H1 (cell line): ENCODE measurements around the gene KATNBL1. TPM values are rescaled to one million over a fixed set of nuclear protein-coding genes. Genes with fewer than 3 reads are reported as not detected.

ENCODE experiments used
- CTCF ChIA-PET: fragments of 300-600 bp; sonication (Branson Sonifier 250); formaldehyde crosslinking; loops from one replicate; lab custom pipeline; 2021; ENCODE audit not compliant: partially characterized antibody; lab: Charles Lee
- POLR2A ChIA-PET: fragments of 300-600 bp; sonication (Branson Sonifier 250); formaldehyde crosslinking; loops from one replicate; lab custom pipeline; 2021; ENCODE audit warnings: inconsistent platforms; ENCODE audit not compliant: partially characterized antibody; lab: Charles Lee
- DNase-seq, 2 experiments: peaks; one replicate each; pipeline versions ENCODE4 v3.0.0 to v3.0.0-alpha.2; 2010 to 2022; ENCODE audit warnings: low spot score in 2 of 2, low read depth in 1 of 2, mixed read lengths in 1 of 2
- FAIRE-seq: peaks from 2 replicates; lab custom pipeline; 2011; peaks lifted over from hg19 to GRCh38; lab: Jason Lieb, UNC
- H2AFZ ChIP-seq: 2 replicates; pipeline ENCODE4 v1.8.1; 2012; ENCODE audit warnings: low read length, inconsistent platforms
- H2AK5ac ChIP-seq: 2 replicates; pipeline ENCODE4 v1.6.1; 2013; ENCODE audit warnings: low read depth, low read length
- H2BK120ac ChIP-seq: replicated peaks from 2 replicates; pipeline ENCODE3; 2013; ENCODE audit warnings: low read depth, low read length, inconsistent platforms
- H2BK12ac ChIP-seq: 2 replicates; pipeline ENCODE4 v1.6.1; 2013; ENCODE audit warnings: low read depth, low read length
- H2BK15ac ChIP-seq: 2 replicates; pipeline ENCODE4 v1.6.1; 2013; ENCODE audit warnings: low read length
- H2BK20ac ChIP-seq: 2 replicates; pipeline ENCODE4 v1.6.1; 2013; ENCODE audit warnings: low read length
- H2BK5ac ChIP-seq: 2 replicates; pipeline ENCODE4 v1.6.1; 2013; ENCODE audit warnings: low read depth, low read length
- H3K14ac ChIP-seq: 2 replicates; pipeline ENCODE4 v1.6.1; 2013; ENCODE audit warnings: inconsistent platforms; ENCODE audit not compliant: insufficient read length
- H3K18ac ChIP-seq: 2 replicates; pipeline ENCODE4 v1.6.1; 2013; ENCODE audit warnings: low read length; ENCODE audit errors: extremely low read depth
- H3K23ac ChIP-seq: 2 replicates; pipeline ENCODE4 v1.6.1; 2013; ENCODE audit warnings: inconsistent platforms; ENCODE audit not compliant: insufficient read length
- H3K23me2 ChIP-seq: 2 replicates; pipeline ENCODE4 v1.6.1; 2013; ENCODE audit warnings: low read depth, low read length
- H3K27ac ChIP-seq: 2 replicates; pipeline ENCODE4 v1.6.1; 2011; ENCODE audit warnings: low read depth, low read length, inconsistent platforms
- H3K27me3 ChIP-seq, 4 experiments: replicated peaks in 1 of 4; 1 replicate in 1 of 4; 2 replicates in 3 of 4; pipeline versions ENCODE4 v1.6.1 to v1.8.1; 2011 to 2013; ENCODE audit warnings: low read length in 3 of 4, mild to moderate bottlenecking in 3 of 4, inconsistent platforms in 2 of 4, mixed read lengths in 2 of 4, moderate library complexity in 1 of 4; ENCODE audit not compliant: control insufficient read depth in 3 of 4, insufficient read depth in 3 of 4; ENCODE audit errors: extremely low read depth in 1 of 4
- H3K36me3 ChIP-seq, 4 experiments: 2 replicates each; pipeline versions ENCODE4 v1.6.1 to v1.8.1; 2011 to 2013; ENCODE audit warnings: mild to moderate bottlenecking in 4 of 4, low read length in 3 of 4, moderate library complexity in 2 of 4, control low read depth in 1 of 4, inconsistent platforms in 1 of 4; ENCODE audit not compliant: insufficient read depth in 4 of 4, control insufficient read depth in 2 of 4
- H3K4ac ChIP-seq: replicated peaks from 2 replicates; pipeline ENCODE3; 2013; ENCODE audit warnings: low read length, low read depth, mixed read lengths, inconsistent platforms; ENCODE audit not compliant: insufficient read length
- H3K4me1 ChIP-seq, 4 experiments: replicated peaks in 1 of 4; 1 replicate in 1 of 4; 2 replicates in 3 of 4; pipeline versions ENCODE4 v1.6.1 to v1.8.1; 2011 to 2013; ENCODE audit warnings: low read length in 3 of 4, inconsistent platforms in 2 of 4, mixed read lengths in 1 of 4; ENCODE audit not compliant: insufficient read depth in 4 of 4, control insufficient read depth in 3 of 4
- H3K4me2 ChIP-seq, 2 experiments: 2 replicates each; pipeline versions ENCODE4 v1.6.1 to v1.8.1; 2011 to 2013; ENCODE audit warnings: low read depth in 2 of 2, low read length in 2 of 2, control low read depth in 1 of 2, inconsistent platforms in 1 of 2, mild to moderate bottlenecking in 1 of 2; ENCODE audit not compliant: insufficient read depth in 1 of 2
- H3K4me3 ChIP-seq, 4 experiments: fragments of 200-600, 300-600 bp in 1 of 4; sonication (generic), shearing (Covaris generic), sonication (Bioruptor Twin) in 1 of 4; 2 replicates each; pipeline versions ENCODE4 v1.5.1 to v1.8.1; 2011 to 2016; ENCODE audit warnings: low read length in 4 of 4, low read depth in 3 of 4, control low read depth in 2 of 4, inconsistent platforms in 2 of 4, mild to moderate bottlenecking in 2 of 4, mixed read lengths in 1 of 4, moderate library complexity in 1 of 4; ENCODE audit not compliant: insufficient read depth in 2 of 4; ENCODE audit errors: extremely low read depth in 1 of 4
- H3K56ac ChIP-seq: replicated peaks from 2 replicates; pipeline ENCODE3; 2013; ENCODE audit warnings: low read depth, mild to moderate bottlenecking, mixed read lengths, low read length, inconsistent platforms; ENCODE audit not compliant: insufficient read length
- H3K79me1 ChIP-seq: 2 replicates; pipeline ENCODE4 v1.6.1; 2013; ENCODE audit warnings: low read depth, low read length, control low read depth
- H3K79me2 ChIP-seq, 2 experiments: 2 replicates each; pipeline versions ENCODE4 v1.6.1 to v1.8.1; 2012 to 2013; ENCODE audit warnings: low read length in 2 of 2, mild to moderate bottlenecking in 2 of 2, inconsistent platforms in 1 of 2; ENCODE audit not compliant: insufficient read depth in 2 of 2, control insufficient read depth in 1 of 2
- H3K9ac ChIP-seq, 4 experiments: replicated peaks in 1 of 4; 1 replicate in 1 of 4; 2 replicates in 3 of 4; pipeline versions ENCODE4 v1.6.1 to v1.8.1; 2011 to 2013; ENCODE audit warnings: low read depth in 3 of 4, low read length in 3 of 4, control low read depth in 2 of 4, mild to moderate bottlenecking in 2 of 4, moderate library complexity in 2 of 4, inconsistent platforms in 1 of 4; ENCODE audit errors: extremely low read depth in 1 of 4
- H3K9me3 ChIP-seq, 2 experiments: 2 replicates each; pipeline versions ENCODE4 v1.6.1 to v1.8.1; 2012 to 2013; ENCODE audit warnings: mild to moderate bottlenecking in 2 of 2, moderate library complexity in 2 of 2, control low read depth in 1 of 2, inconsistent platforms in 1 of 2, low read depth in 1 of 2, low read length in 1 of 2, mixed read lengths in 1 of 2; ENCODE audit not compliant: insufficient read depth in 2 of 2
- H4K20me1 ChIP-seq, 2 experiments: replicated peaks in 1 of 2; 2 replicates each; pipeline versions ENCODE3 to v1.8.1; 2011 to 2013; ENCODE audit warnings: inconsistent platforms in 2 of 2, low read length in 2 of 2, mild to moderate bottlenecking in 1 of 2; ENCODE audit not compliant: insufficient read depth in 2 of 2, control insufficient read depth in 1 of 2
- H4K5ac ChIP-seq: 2 replicates; pipeline ENCODE4 v1.6.1; 2013; ENCODE audit warnings: low read length, low read depth, mixed read lengths, inconsistent platforms; ENCODE audit not compliant: insufficient read length
- H4K8ac ChIP-seq: 2 replicates; pipeline ENCODE4 v1.8.0; 2013; ENCODE audit warnings: mild to moderate bottlenecking, moderate library complexity, low read length, inconsistent platforms; ENCODE audit not compliant: insufficient read depth; ENCODE audit errors: extremely low read depth
- H4K91ac ChIP-seq: replicated peaks from 2 replicates; pipeline ENCODE3; 2013; ENCODE audit warnings: low read length, mixed read lengths, inconsistent platforms; ENCODE audit not compliant: insufficient read length
- WGBS, 2 experiments: shearing (Covaris generic) in 1 of 2; methylation state at CpG; one replicate each; pipeline versions ENCODE4 v1.1.6 to v1.1.7; 2013 to 2015; ENCODE audit warnings: low lambda C conversion rate in 2 of 2, mixed read lengths in 2 of 2, inconsistent platforms in 1 of 2, low coverage in 1 of 2, missing lambda C conversion rate in 1 of 2; ENCODE audit not compliant: insufficient replicate concordance in 2 of 2, insufficient coverage in 1 of 2, insufficient read length in 1 of 2; ENCODE audit errors: extremely low coverage in 1 of 2, missing lambda C conversion rate in 1 of 2; 5-methylcytosine and 5-hydroxymethylcytosine counted together
- polyA plus RNA-seq, 7 experiments: library from polyadenylated mRNA; depleted of rRNA in 3 of 7; stranded (reverse) in 5 of 7; unstranded in 2 of 7; fragments of >200 nt in 5 of 7; fragments of 200-250 nt in 2 of 7; gene quantifications; 1 replicate in 5 of 7; 2 replicates in 1 of 7; 4 replicates in 1 of 7; pipeline versions ENCODE4 v1.2.1 to v1.2.3, GENCODE V29; 2011 to 2013; ENCODE audit warnings: missing spikeins in 2 of 7, mixed read lengths in 2 of 7
- total RNA-seq: library from RNA; stranded (reverse); fragmentation: NEBNext Ultra II Directional; extraction: Animal tissue kit (Norgen Biotek cat#: 25700); gene quantifications from 2 replicates; pipeline ENCODE4 v1.2.1, GENCODE V29; 2021

KATNBL1 gene
- total and polyA plus RNA-seq, 2 of the 8 experiments (the other 6 are each of a cell fraction or from before 2014, with no cell fraction given): 14.2 to 51.4 TPM

GRCh38 chr15:34161329-34161963 is 48.5 kb downstream of the KATNBL1 start:
- DNase-seq: no peak
- Histone ChIP-seq H4K5ac (no peak overlapping the region), H4K20me1 (no peaks in the 10 kb centered on the region), H3K79me1 (no peaks in the 10 kb centered on the region), H3K18ac (no peak overlapping the region), H3K9me3 (no peaks in the 10 kb centered on the region; a peak in 1 of 4 replicates), H3K4me2 (0 out of 4 replicates have a peak overlapping the region, but pooled peaks of 1 of the 2 experiments have one; percentile 5), H3K56ac (no peak overlapping the region), H2BK15ac (no peak overlapping the region), H3K27me3 (no peaks in the 10 kb centered on the region), H3K14ac (no peak overlapping the region), H2BK12ac (no peak overlapping the region), H2BK20ac (no peak overlapping the region), H3K79me2 (peaks cover 0 to 25% of the 10 kb centered on the region in 2 experiments; a peak in 2 of 4 replicates), H3K27ac (no peak overlapping the region), H3K9ac (no peak overlapping the region), H3K23me2 (no peaks in the 10 kb centered on the region), H3K4ac (no peak overlapping the region), H3K36me3 (peaks cover 0 to 19% (median 0%) of the 10 kb centered on the region in 4 experiments; a peak in 2 of 8 replicates), H2AK5ac (no peak overlapping the region; the same call in 1 of the 2 replicates), H2AFZ (no peak overlapping the region), H4K91ac (no peak overlapping the region), H3K4me3 (no peak overlapping the region), H2BK5ac (no peak overlapping the region; the same call in 1 of the 2 replicates), H4K8ac (no peak overlapping the region), H3K4me1 (peaks cover 0 to 19% (median 9%) of the 10 kb centered on the region in 4 experiments; a peak in 5 of 7 replicates), H3K23ac (no peak overlapping the region), H2BK120ac (no peak overlapping the region)
- POLR2A ChIA-PET: no interaction called here
- FAIRE-seq: no peak
- 88% methylated on average over 9 of the region's 9 CpGs; no CpG with 5 or more reads in 1 of the 2 experiments for WGBS, 2 experiments
- CTCF ChIA-PET: interaction anchor here (0.7 to 3.6 kb wide), 5 partner anchors 13 to 53 kb away, joined by 3 to 15 read pairs (median 3); no protein-coding TSS in a partner anchor
